DND-41 (cell line): ENCODE results near the gene PLEKHA8.

Experiments
- ATAC-seq: fragments of 200-7000 bp; cut with Tn5 transposase; 3 replicates; pipeline ENCODE4 v1.9.1; 2021; ENCODE audit warnings: low read depth; ENCODE audit not compliant: insufficient read depth
- DNase-seq: peaks from one replicate; pipeline ENCODE4 v3.0.0-alpha.2; 2020
- H2AFZ ChIP-seq: 2 replicates; pipeline ENCODE4 v1.6.0; 2012; ENCODE audit warnings: low read depth, low read length
- H3K27ac ChIP-seq: 2 replicates; pipeline ENCODE4 v1.5.1; 2012; ENCODE audit warnings: low read length, inconsistent platforms
- H3K27me3 ChIP-seq: fragments of 200-600 bp; sonication (generic); 2 replicates; pipeline ENCODE4 v1.6.0; 2012; ENCODE audit warnings: low read length, mild to moderate bottlenecking, inconsistent platforms; ENCODE audit not compliant: insufficient read depth, poor library complexity
- H3K36me3 ChIP-seq: 2 replicates; pipeline ENCODE4 v1.5.1; 2012; ENCODE audit warnings: low read length, inconsistent platforms; ENCODE audit not compliant: insufficient read depth
- H3K4me1 ChIP-seq: 2 replicates; pipeline ENCODE4 v1.5.1; 2012; ENCODE audit warnings: mild to moderate bottlenecking, low read length; ENCODE audit not compliant: insufficient read depth
- H3K4me2 ChIP-seq: 2 replicates; pipeline ENCODE4 v1.6.0; 2012; ENCODE audit warnings: mild to moderate bottlenecking, moderate library complexity, low read length, inconsistent platforms; ENCODE audit not compliant: insufficient read depth
- H3K4me3 ChIP-seq, 2 experiments: fragments of 200-600 bp in 1 of 2; shearing (Covaris generic) in 1 of 2; 2 replicates each; pipeline ENCODE4 v1.5.1; 2012 to 2016; ENCODE audit warnings: inconsistent platforms in 2 of 2, low read length in 2 of 2, mild to moderate bottlenecking in 2 of 2, low read depth in 1 of 2, moderate library complexity in 1 of 2
- H3K79me2 ChIP-seq: 2 replicates; pipeline ENCODE4 v1.6.0; 2012; ENCODE audit warnings: low read length, inconsistent platforms; ENCODE audit not compliant: insufficient read depth
- H3K9ac ChIP-seq: 2 replicates; pipeline ENCODE4 v1.6.0; 2012; ENCODE audit warnings: low read depth, mild to moderate bottlenecking, inconsistent platforms, low read length, moderate library complexity
- H3K9me3 ChIP-seq: 2 replicates; pipeline ENCODE4 v1.5.1; 2012; ENCODE audit warnings: low read length, moderate library complexity, mild to moderate bottlenecking, inconsistent platforms; ENCODE audit not compliant: insufficient read depth, severe bottlenecking
- H4K20me1 ChIP-seq: 2 replicates; pipeline ENCODE4 v1.6.0; 2012; ENCODE audit warnings: low read length; ENCODE audit not compliant: insufficient read depth
- EZH2 ChIP-seq: IDR thresholded peaks from 3 replicates; pipeline ENCODE4 v1.6.1; 2012; ENCODE audit warnings: borderline replicate concordance, low read depth, mild to moderate bottlenecking, moderate library complexity, low read length, inconsistent platforms; ENCODE audit not compliant: severe bottlenecking
- TF ChIP-seq, protein P1 (sequence below): IDR thresholded peaks from 2 replicates; pipeline ENCODE4 v1.5.1; 2012; ENCODE audit warnings: borderline replicate concordance, low read length, moderate library complexity, mild to moderate bottlenecking; ENCODE audit not compliant: poor library complexity, severe bottlenecking; ENCODE audit errors: extremely low read depth

Gene PLEKHA8

DNA sequence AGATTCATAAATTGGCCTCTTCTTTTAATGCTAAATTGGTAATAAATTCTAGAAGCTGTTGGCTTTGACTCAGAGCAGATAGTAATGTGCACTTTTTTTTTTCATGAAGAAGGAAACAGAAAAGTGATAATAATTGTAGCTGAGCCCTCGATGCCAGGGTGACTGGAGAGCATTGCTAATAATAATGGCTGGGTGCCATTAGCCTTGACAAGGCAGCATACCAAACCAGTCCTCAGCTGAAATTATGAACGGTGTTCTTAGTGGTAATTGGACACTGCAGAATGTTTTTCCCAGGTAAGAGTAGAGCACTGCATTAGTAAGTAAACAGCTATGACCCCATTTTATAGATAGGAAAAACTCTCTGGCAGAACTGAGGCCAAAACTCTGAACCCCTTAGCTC lies 18.9 kb downstream of the PLEKHA8 start:
- peaks cover 53% of the 10 kb centered on the region for H3K36me3 ChIP-seq
- no peak overlapping the region for H2AFZ ChIP-seq
- TF ChIP-seq EZH2: no peak
- TF ChIP-seq, protein P1, sequence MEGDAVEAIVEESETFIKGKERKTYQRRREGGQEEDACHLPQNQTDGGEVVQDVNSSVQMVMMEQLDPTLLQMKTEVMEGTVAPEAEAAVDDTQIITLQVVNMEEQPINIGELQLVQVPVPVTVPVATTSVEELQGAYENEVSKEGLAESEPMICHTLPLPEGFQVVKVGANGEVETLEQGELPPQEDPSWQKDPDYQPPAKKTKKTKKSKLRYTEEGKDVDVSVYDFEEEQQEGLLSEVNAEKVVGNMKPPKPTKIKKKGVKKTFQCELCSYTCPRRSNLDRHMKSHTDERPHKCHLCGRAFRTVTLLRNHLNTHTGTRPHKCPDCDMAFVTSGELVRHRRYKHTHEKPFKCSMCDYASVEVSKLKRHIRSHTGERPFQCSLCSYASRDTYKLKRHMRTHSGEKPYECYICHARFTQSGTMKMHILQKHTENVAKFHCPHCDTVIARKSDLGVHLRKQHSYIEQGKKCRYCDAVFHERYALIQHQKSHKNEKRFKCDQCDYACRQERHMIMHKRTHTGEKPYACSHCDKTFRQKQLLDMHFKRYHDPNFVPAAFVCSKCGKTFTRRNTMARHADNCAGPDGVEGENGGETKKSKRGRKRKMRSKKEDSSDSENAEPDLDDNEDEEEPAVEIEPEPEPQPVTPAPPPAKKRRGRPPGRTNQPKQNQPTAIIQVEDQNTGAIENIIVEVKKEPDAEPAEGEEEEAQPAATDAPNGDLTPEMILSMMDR: no peak

DNA sequence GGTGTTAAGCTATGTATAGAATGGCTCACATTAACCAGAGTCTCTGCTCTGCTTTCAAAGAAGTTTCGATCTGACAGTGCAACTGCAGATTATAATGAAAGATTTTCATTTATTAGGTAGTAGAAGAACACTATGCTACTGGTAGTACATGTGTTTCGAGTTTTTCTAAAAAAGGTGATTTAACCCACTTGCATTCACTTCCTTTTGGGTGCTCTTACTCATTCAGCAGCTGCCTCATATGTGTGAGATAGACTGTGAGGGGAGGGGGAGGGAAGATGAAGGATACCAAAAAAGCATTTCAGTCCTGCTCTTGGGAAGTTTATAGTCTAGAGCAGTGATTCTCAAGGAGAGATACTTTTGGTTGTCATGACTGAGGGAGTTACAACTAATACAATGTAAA lies 20.4 kb downstream of the PLEKHA8 start:
- no peaks in the 10 kb centered on the region for H4K20me1 ChIP-seq
- ATAC-seq (no peak), DNase-seq (no peak)
- H2AFZ ChIP-seq: no peak overlapping the region
- H3K4me3 ChIP-seq: no peak overlapping the region
- H3K4me2 ChIP-seq: no peak overlapping the region
- H3K27me3 ChIP-seq: no peaks in the 10 kb centered on the region
- TF ChIP-seq EZH2: no peak
- TF ChIP-seq, protein P1: no peak
- H3K27ac ChIP-seq: no peak overlapping the region
- no peaks in the 10 kb centered on the region for H3K79me2 ChIP-seq
- no peaks in the 10 kb centered on the region for H3K4me1 ChIP-seq
- peaks cover 65% of the 10 kb centered on the region for H3K36me3 ChIP-seq
- no peaks in the 10 kb centered on the region for H3K9me3 ChIP-seq
- no peak overlapping the region for H3K9ac ChIP-seq

More for the DNA sequence above, 18.9 kb downstream of the PLEKHA8 start:
- Histone ChIP-seq H3K27ac (no peak overlapping the region), H3K9me3 (no peaks in the 10 kb centered on the region), H3K79me2 (0 out of 2 replicates have a peak, but pooled peaks cover 9% of the 10 kb centered on the region), H3K9ac (no peak overlapping the region), H3K4me2 (no peak overlapping the region), H3K4me3 (no peak overlapping the region), H3K4me1 (no peaks in the 10 kb centered on the region), H4K20me1 (no peaks in the 10 kb centered on the region), H3K27me3 (no peaks in the 10 kb centered on the region)
- ATAC-seq (no peak), DNase-seq (no peak)

DNA sequence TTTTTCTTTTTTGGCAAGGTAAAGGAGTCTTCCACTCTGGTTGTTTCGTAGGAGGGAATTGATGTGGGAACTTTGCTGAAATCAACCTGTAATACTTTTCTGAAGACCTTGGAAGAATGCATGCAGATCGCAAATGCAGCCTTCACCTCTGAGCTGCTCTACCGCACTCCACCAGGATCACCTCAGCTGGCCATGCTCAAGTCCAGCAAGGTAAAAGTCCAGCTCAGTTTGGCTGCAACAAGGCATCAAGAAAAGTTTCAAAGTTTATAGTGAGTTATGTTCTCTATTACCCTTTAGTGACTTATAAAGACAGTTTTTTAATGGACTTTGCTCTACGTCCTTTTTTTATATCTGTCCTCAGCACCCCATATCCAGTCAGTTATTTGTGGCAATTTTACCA lies 21.0 kb downstream of the PLEKHA8 start:
- DNase-seq (no peak), ATAC-seq (no peak)
- Histone ChIP-seq H3K4me3 (no peak overlapping the region), H3K9ac (no peak overlapping the region), H3K36me3 (peaks cover 71% of the 10 kb centered on the region), H3K27me3 (no peaks in the 10 kb centered on the region), H2AFZ (no peak overlapping the region), H3K27ac (no peak overlapping the region), H3K79me2 (no peaks in the 10 kb centered on the region), H3K4me1 (no peaks in the 10 kb centered on the region), H3K9me3 (no peaks in the 10 kb centered on the region), H4K20me1 (no peaks in the 10 kb centered on the region), H3K4me2 (no peak overlapping the region)
- no peak for TF ChIP-seq EZH2
- TF ChIP-seq, protein P1: no peak

DNA sequence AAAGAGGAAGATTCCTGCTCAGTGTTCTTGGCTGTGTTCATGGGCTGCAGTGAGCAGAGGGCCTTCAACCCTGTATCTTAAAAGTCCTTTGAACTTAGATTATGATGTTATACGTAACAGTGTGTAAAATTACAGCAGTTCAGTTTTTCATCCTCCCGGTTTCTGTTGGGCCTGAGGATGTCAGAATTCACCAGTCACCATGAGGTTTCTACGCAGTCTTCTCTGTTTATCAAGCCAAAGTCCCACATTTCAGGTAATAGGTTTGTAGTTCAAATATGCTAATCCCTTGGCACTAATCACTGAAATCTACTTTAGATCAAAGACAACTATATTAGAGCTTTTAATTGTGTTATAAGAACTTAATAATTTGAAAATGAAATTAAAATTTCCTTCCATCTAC lies 24.9 kb downstream of the PLEKHA8 start:
- DNase-seq (no peak), ATAC-seq (no peak)
- Histone ChIP-seq H3K27me3 (no peaks in the 10 kb centered on the region), H3K9ac (no peak overlapping the region), H3K9me3 (no peaks in the 10 kb centered on the region), H3K4me1 (no peaks in the 10 kb centered on the region), H3K36me3 (peaks cover 71% of the 10 kb centered on the region), H2AFZ (no peak overlapping the region), H3K27ac (no peak overlapping the region), H3K4me3 (no peak overlapping the region), H3K79me2 (no peaks in the 10 kb centered on the region), H4K20me1 (no peaks in the 10 kb centered on the region), H3K4me2 (no peak overlapping the region)
- TF ChIP-seq, protein P1: no peak
